ENCODE data around the gene ATOH1. TPM values are rescaled to one million over a fixed set of nuclear protein-coding genes. Genes with fewer than 3 reads are reported as not detected.

ATOH1 gene
- total and polyA plus RNA-seq, 10 of the 15 experiments (the other 5 are each of a cell fraction or from before 2014, with no cell fraction given): not detected

- TF ChIP-seq TCF12 (IDR thresholded peaks at IDR 0.05; ENCODE audit: low read depth, low read length): no peak
- TF ChIP-seq, protein P1, sequence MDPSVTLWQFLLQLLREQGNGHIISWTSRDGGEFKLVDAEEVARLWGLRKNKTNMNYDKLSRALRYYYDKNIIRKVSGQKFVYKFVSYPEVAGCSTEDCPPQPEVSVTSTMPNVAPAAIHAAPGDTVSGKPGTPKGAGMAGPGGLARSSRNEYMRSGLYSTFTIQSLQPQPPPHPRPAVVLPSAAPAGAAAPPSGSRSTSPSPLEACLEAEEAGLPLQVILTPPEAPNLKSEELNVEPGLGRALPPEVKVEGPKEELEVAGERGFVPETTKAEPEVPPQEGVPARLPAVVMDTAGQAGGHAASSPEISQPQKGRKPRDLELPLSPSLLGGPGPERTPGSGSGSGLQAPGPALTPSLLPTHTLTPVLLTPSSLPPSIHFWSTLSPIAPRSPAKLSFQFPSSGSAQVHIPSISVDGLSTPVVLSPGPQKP (IDR thresholded peaks at IDR 0.05; ENCODE audit: low read depth, low read length): no peak
- no peak for TF ChIP-seq MLLT1 (IDR thresholded peaks at IDR 0.05)
- no peak for TF ChIP-seq CHD4 (IDR thresholded peaks at IDR 0.05)
- no peak for TF ChIP-seq FOXK2 (IDR thresholded peaks at IDR 0.05)
- TF ChIP-seq STAT1 (conservative IDR thresholded peaks at IDR 0.05): no peak
- no peak for TF ChIP-seq EP300 (IDR thresholded peaks at IDR 0.05; ENCODE audit: borderline replicate concordance in 1 of 2, control insufficient read depth in 1 of 2, low read depth in 2 of 2, low read length in 2 of 2)
- no peak for TF ChIP-seq E2F8 (IDR thresholded peaks at IDR 0.05; ENCODE audit: low read depth, partially characterized antibody)
- no peak for TF ChIP-seq MYB (IDR thresholded peaks at IDR 0.05; ENCODE audit: borderline replicate concordance, low read depth, low read length)
Observed at GRCh38 chr4:93842601-93843252, 14.2 kb downstream of the ATOH1 start (continued).

All from GM12878 (cell line).